ENCODE data around the gene NHLRC4. TPM values are rescaled to one million over a fixed set of nuclear protein-coding genes. Genes with fewer than 3 reads are reported as not detected.

The NHLRC4 gene
- total RNA-seq, 2 donors from 2014 or later = 2.9 to 6.2 TPM

GRCh38 chr16:560204-560700 lies 6.6 kb upstream of the NHLRC4 start, which contains the start of gene PRR35:
Gene PRR35 (plus strand): TSS chr16:560394. CDS start chr16:563295, 2,901 bp downstream.
- intact Hi-C loops (cut with DNase I) = no loop called here
- Histone ChIP-seq H3K4me1 (replicated peaks) (no peaks in the 10 kb centered on the region), H3K27me3 (replicated peaks; ENCODE audit: insufficient read depth) (peaks cover 9% of the 10 kb centered on the region), H3K27ac (no peak within 1 kb of the TSS), H3K4me3 (no peak within 1 kb of the TSS), H3K9me3 (no peaks in the 10 kb centered on the region), H3K36me3 (no peaks in the 10 kb centered on the region)
- WGBS = 1% methylated on average over 38 of the region's 84 CpGs
- no peak for DNase-seq (ENCODE audit: low spot score)
- no peak for TF ChIP-seq POLR2AphosphoS5 (IDR thresholded peaks at IDR 0.05)
- no peak for TF ChIP-seq POLR2A (IDR thresholded peaks at IDR 0.05)
- TF ChIP-seq CTCF (IDR thresholded peaks at IDR 0.05) = no peak

- intact Hi-C loops (cut with DNase I) = no loop called here
- peaks cover 9% of the 10 kb centered on the region for H3K27me3 ChIP-seq (replicated peaks; ENCODE audit: insufficient read depth)
- TF ChIP-seq CTCF (IDR thresholded peaks at IDR 0.05) (no peak), POLR2AphosphoS5 (IDR thresholded peaks at IDR 0.05) (no peak), POLR2A (IDR thresholded peaks at IDR 0.05) (no peak)
- no peak overlapping the region for H3K4me3 ChIP-seq
- 25% methylated on average over 33 of the region's 54 CpGs for WGBS
- no peaks in the 10 kb centered on the region for H3K9me3 ChIP-seq
- no peaks in the 10 kb centered on the region for H3K36me3 ChIP-seq
- no peaks in the 10 kb centered on the region for H3K4me1 ChIP-seq (replicated peaks)
- no peak for DNase-seq (ENCODE audit: low spot score)
- no peak overlapping the region for H3K27ac ChIP-seq
These were observed 5.9 kb upstream of the NHLRC4 start for GRCh38 chr16:560701-561412.

GRCh38 chr16:561413-561794 lies 5.4 kb upstream of the NHLRC4 start:
- H3K27me3 ChIP-seq (replicated peaks; ENCODE audit: insufficient read depth) = peaks cover 9% of the 10 kb centered on the region
- H3K27ac ChIP-seq = no peak overlapping the region
- no peak for TF ChIP-seq POLR2A (IDR thresholded peaks at IDR 0.05)
- TF ChIP-seq POLR2AphosphoS5 (IDR thresholded peaks at IDR 0.05) = no peak
- no peak for TF ChIP-seq CTCF (IDR thresholded peaks at IDR 0.05)
- no peaks in the 10 kb centered on the region for H3K9me3 ChIP-seq
- 78% methylated on average over 14 of the region's 15 CpGs for WGBS
- intact Hi-C loops (cut with DNase I) = no loop called here
- DNase-seq (ENCODE audit: low spot score) = no peak
- H3K4me1 ChIP-seq (replicated peaks) = no peaks in the 10 kb centered on the region
- no peak overlapping the region for H3K4me3 ChIP-seq
- no peaks in the 10 kb centered on the region for H3K36me3 ChIP-seq

GRCh38 chr16:561957-562938 lies 4.6 kb upstream of the NHLRC4 start:
- Histone ChIP-seq H3K4me3 (no peak overlapping the region), H3K27ac (no peak overlapping the region), H3K36me3 (no peaks in the 10 kb centered on the region), H3K9me3 (no peaks in the 10 kb centered on the region), H3K27me3 (replicated peaks; ENCODE audit: insufficient read depth) (peaks cover 9% of the 10 kb centered on the region), H3K4me1 (replicated peaks) (no peaks in the 10 kb centered on the region)
- 88% methylated on average over 38 of the region's 43 CpGs for WGBS
- DNase-seq (ENCODE audit: low spot score) = no peak
- intact Hi-C loops (cut with DNase I) = no loop called here
- no peak for TF ChIP-seq POLR2AphosphoS5 (IDR thresholded peaks at IDR 0.05)
- TF ChIP-seq POLR2A (IDR thresholded peaks at IDR 0.05) = no peak
- TF ChIP-seq CTCF (IDR thresholded peaks at IDR 0.05) = no peak
